ENCODE data around the gene LRRC2.
A peak's percentile ranks its signal among the peaks of the same experiment; 100 is the strongest.

LRRC2 gene

DNA sequence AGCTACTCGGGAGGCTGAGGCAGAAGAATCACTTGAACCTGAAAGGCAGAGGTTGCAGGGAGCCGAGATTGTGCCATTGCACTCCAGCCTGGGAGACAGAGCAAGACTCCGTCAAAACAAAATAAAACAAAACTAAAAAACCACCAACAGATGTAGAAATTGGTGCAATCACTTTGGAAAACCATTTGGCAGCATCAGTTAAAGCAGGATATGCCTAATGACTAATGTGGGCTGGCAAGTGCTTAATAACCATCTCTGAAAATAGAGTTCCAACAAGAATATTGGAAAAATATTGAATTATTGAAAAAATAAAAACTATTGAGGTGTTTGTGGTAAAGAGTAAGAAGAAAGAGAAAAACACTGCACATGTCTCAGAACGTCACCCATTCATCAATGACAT is 84.5 kb downstream of the LRRC2 start:
- Histone ChIP-seq H3K27me3 (ENCODE audit: insufficient read depth, low read length, poor library complexity) (no peaks in the 10 kb centered on the region), H3K79me2 (ENCODE audit: control insufficient read depth, insufficient read depth, low read length) (no peaks in the 10 kb centered on the region), H3K18ac (ENCODE audit: low read length) (no peak overlapping the region), H3K27ac (ENCODE audit: low read depth, low read length) (no peak overlapping the region), H3K79me1 (ENCODE audit: low read length) (no peaks in the 10 kb centered on the region), H3K4me1 (ENCODE audit: control insufficient read depth, low read depth, low read length) (peaks cover 2% of the 10 kb centered on the region), H3K56ac (ENCODE audit: low read length) (no peak overlapping the region), H2BK15ac (replicated peaks; ENCODE audit: low read depth) (no peak overlapping the region), H2BK5ac (ENCODE audit: low read length) (no peak overlapping the region), H3K4ac (ENCODE audit: low read depth, low read length) (no peak overlapping the region), H3K4me3 (ENCODE audit: low read length) (no peak overlapping the region), H4K5ac (ENCODE audit: low read length) (no peak overlapping the region), H4K8ac (ENCODE audit: low read depth, low read length) (no peak overlapping the region), H2AK5ac (ENCODE audit: low read length) (no peak overlapping the region), H3K36me3 (ENCODE audit: control insufficient read depth, insufficient read depth, low read length) (no peaks in the 10 kb centered on the region), H3K23ac (ENCODE audit: low read length) (no peak overlapping the region), H3K4me2 (ENCODE audit: low read length) (no peak overlapping the region), H2BK120ac (ENCODE audit: low read depth, low read length) (no peak overlapping the region), H3K9ac (ENCODE audit: low read length) (no peak overlapping the region)
- DNase-seq, result no peak
- WGBS (ENCODE audit: extremely low coverage, insufficient coverage, low lambda C conversion rate), result no CpG with 5 or more reads among the region's 4 CpGs

GRCh38 chr3:46480491-46481195 is 85.5 kb downstream of the LRRC2 start:
- no peak overlapping the region for H3K56ac ChIP-seq (ENCODE audit: low read length)
- no CpG with 5 or more reads among the region's 6 CpGs for WGBS (ENCODE audit: extremely low coverage, insufficient coverage, low lambda C conversion rate)
- no peaks in the 10 kb centered on the region for H3K36me3 ChIP-seq (ENCODE audit: control insufficient read depth, insufficient read depth, low read length)
- no peaks in the 10 kb centered on the region for H3K79me2 ChIP-seq (ENCODE audit: control insufficient read depth, insufficient read depth, low read length)
- no peak overlapping the region for H2BK120ac ChIP-seq (ENCODE audit: low read depth, low read length)
- H2BK5ac ChIP-seq (ENCODE audit: low read length), result no peak overlapping the region
- H3K79me1 ChIP-seq (ENCODE audit: low read length), result no peaks in the 10 kb centered on the region
- no peak overlapping the region for H3K9ac ChIP-seq (ENCODE audit: low read length)
- no peak overlapping the region for H3K27ac ChIP-seq (ENCODE audit: low read depth, low read length)
- no peak overlapping the region for H4K8ac ChIP-seq (ENCODE audit: low read depth, low read length)
- H3K4ac ChIP-seq (ENCODE audit: low read depth, low read length), result no peak overlapping the region
- no peaks in the 10 kb centered on the region for H3K27me3 ChIP-seq (ENCODE audit: insufficient read depth, low read length, poor library complexity)
- H2AK5ac ChIP-seq (ENCODE audit: low read length), result no peak overlapping the region
- H3K4me3 ChIP-seq (ENCODE audit: low read length), result no peak overlapping the region
- no peak overlapping the region for H3K23ac ChIP-seq (ENCODE audit: low read length)
- H4K5ac ChIP-seq (ENCODE audit: low read length), result no peak overlapping the region
- H3K4me2 ChIP-seq (ENCODE audit: low read length), result no peak overlapping the region
- DNase-seq, result no peak
- H3K18ac ChIP-seq (ENCODE audit: low read length), result no peak overlapping the region
- H3K4me1 ChIP-seq (ENCODE audit: control insufficient read depth, low read depth, low read length), result peaks cover 2% of the 10 kb centered on the region
- no peak overlapping the region for H2BK15ac ChIP-seq (replicated peaks; ENCODE audit: low read depth)

- Histone ChIP-seq H2BK5ac (ENCODE audit: low read length) (no peak overlapping the region), H3K4me3 (ENCODE audit: low read length) (no peak overlapping the region), H3K4ac (ENCODE audit: low read depth, low read length) (no peak overlapping the region), H3K79me2 (ENCODE audit: control insufficient read depth, insufficient read depth, low read length) (no peaks in the 10 kb centered on the region), H2BK120ac (ENCODE audit: low read depth, low read length) (no peak overlapping the region), H3K27me3 (ENCODE audit: insufficient read depth, low read length, poor library complexity) (no peaks in the 10 kb centered on the region), H3K9ac (ENCODE audit: low read length) (no peak overlapping the region), H4K8ac (ENCODE audit: low read depth, low read length) (no peak overlapping the region), H3K23ac (ENCODE audit: low read length) (no peak overlapping the region), H3K36me3 (ENCODE audit: control insufficient read depth, insufficient read depth, low read length) (no peaks in the 10 kb centered on the region), H4K5ac (ENCODE audit: low read length) (no peak overlapping the region), H3K27ac (ENCODE audit: low read depth, low read length) (no peak overlapping the region), H3K56ac (ENCODE audit: low read length) (no peak overlapping the region), H2AK5ac (ENCODE audit: low read length) (no peak overlapping the region), H3K4me1 (ENCODE audit: control insufficient read depth, low read depth, low read length) (no peaks in the 10 kb centered on the region), H2BK15ac (replicated peaks; ENCODE audit: low read depth) (no peak overlapping the region), H3K4me2 (ENCODE audit: low read length) (no peak overlapping the region), H3K18ac (ENCODE audit: low read length) (no peak overlapping the region), H3K79me1 (ENCODE audit: low read length) (no peaks in the 10 kb centered on the region)
- WGBS (ENCODE audit: extremely low coverage, insufficient coverage, low lambda C conversion rate), result no CpG with 5 or more reads among the region's 5 CpGs
- DNase-seq, result peak; percentile 56
Observed at GRCh38 chr3:46479696-46480095, 86.4 kb downstream of the LRRC2 start.

DNA sequence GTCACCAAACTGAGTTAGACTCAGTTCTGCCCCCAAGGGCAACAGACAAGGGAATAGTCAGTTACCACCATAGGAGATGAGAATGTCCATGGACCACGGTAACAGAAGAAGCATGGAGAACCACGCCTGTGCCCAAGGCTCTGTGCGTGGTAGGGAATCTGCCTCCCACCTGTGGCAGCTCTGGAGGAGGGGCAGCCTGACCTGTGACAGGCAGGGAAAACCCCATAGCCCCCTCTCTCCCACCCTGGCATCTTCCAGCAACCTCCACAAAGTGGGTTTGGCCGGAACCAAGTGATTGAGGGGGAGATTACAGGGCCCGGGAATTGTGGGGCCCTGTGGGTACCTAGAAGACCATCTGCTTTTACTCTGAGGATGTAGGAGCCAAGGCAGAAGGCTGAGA is 87.1 kb downstream of the LRRC2 start:
- no peak overlapping the region for H3K9ac ChIP-seq (ENCODE audit: low read length)
- H4K5ac ChIP-seq (ENCODE audit: low read length), result no peak overlapping the region
- H3K79me2 ChIP-seq (ENCODE audit: control insufficient read depth, insufficient read depth, low read length), result no peaks in the 10 kb centered on the region
- no peak overlapping the region for H3K4me2 ChIP-seq (ENCODE audit: low read length)
- no peaks in the 10 kb centered on the region for H3K36me3 ChIP-seq (ENCODE audit: control insufficient read depth, insufficient read depth, low read length)
- H3K23ac ChIP-seq (ENCODE audit: low read length), result no peak overlapping the region
- H2BK5ac ChIP-seq (ENCODE audit: low read length), result no peak overlapping the region
- H4K8ac ChIP-seq (ENCODE audit: low read depth, low read length), result no peak overlapping the region
- H3K4ac ChIP-seq (ENCODE audit: low read depth, low read length), result no peak overlapping the region
- no peak overlapping the region for H2AK5ac ChIP-seq (ENCODE audit: low read length)
- no CpG with 5 or more reads among the region's 5 CpGs for WGBS (ENCODE audit: extremely low coverage, insufficient coverage, low lambda C conversion rate)
- no peak overlapping the region for H3K4me3 ChIP-seq (ENCODE audit: low read length)
- H3K56ac ChIP-seq (ENCODE audit: low read length), result no peak overlapping the region
- H3K27me3 ChIP-seq (ENCODE audit: insufficient read depth, low read length, poor library complexity), result no peaks in the 10 kb centered on the region
- H3K79me1 ChIP-seq (ENCODE audit: low read length), result no peaks in the 10 kb centered on the region
- H3K27ac ChIP-seq (ENCODE audit: low read depth, low read length), result no peak overlapping the region
- no peaks in the 10 kb centered on the region for H3K4me1 ChIP-seq (ENCODE audit: control insufficient read depth, low read depth, low read length)
- DNase-seq, result no peak
- no peak overlapping the region for H2BK15ac ChIP-seq (replicated peaks; ENCODE audit: low read depth)
- H3K18ac ChIP-seq (ENCODE audit: low read length), result no peak overlapping the region
- H2BK120ac ChIP-seq (ENCODE audit: low read depth, low read length), result no peak overlapping the region

DNA sequence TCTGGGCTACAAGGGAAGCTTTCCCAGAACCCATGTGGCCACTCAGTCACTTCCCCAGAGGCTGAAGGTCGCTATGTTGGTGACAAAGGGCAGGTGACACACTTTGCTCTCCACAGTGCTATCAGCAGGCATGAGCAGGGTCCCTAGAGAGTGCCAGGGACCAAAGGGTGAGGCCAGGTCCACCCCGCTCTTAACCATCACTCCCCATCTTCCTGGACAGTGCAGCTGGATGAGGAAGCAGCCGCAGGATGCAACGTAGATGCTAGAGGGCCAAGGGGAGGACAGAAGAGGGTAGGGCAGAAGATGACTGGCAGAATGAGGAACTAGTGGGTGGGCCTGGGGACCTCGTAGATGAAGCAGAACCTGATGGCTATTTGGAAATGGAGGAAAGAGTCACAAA is 87.8 kb downstream of the LRRC2 start:
- Histone ChIP-seq H3K4me3 (ENCODE audit: low read length) (no peak overlapping the region), H3K4me1 (ENCODE audit: control insufficient read depth, low read depth, low read length) (no peaks in the 10 kb centered on the region), H3K27me3 (ENCODE audit: insufficient read depth, low read length, poor library complexity) (no peaks in the 10 kb centered on the region), H3K36me3 (ENCODE audit: control insufficient read depth, insufficient read depth, low read length) (no peaks in the 10 kb centered on the region), H2AK5ac (ENCODE audit: low read length) (no peak overlapping the region), H3K18ac (ENCODE audit: low read length) (no peak overlapping the region), H4K8ac (ENCODE audit: low read depth, low read length) (no peak overlapping the region), H2BK15ac (replicated peaks; ENCODE audit: low read depth) (no peak overlapping the region), H3K9ac (ENCODE audit: low read length) (no peak overlapping the region), H2BK5ac (ENCODE audit: low read length) (no peak overlapping the region), H4K5ac (ENCODE audit: low read length) (no peak overlapping the region), H3K4ac (ENCODE audit: low read depth, low read length) (no peak overlapping the region), H3K79me2 (ENCODE audit: control insufficient read depth, insufficient read depth, low read length) (no peaks in the 10 kb centered on the region), H3K27ac (ENCODE audit: low read depth, low read length) (no peak overlapping the region), H3K4me2 (ENCODE audit: low read length) (no peak overlapping the region), H2BK120ac (ENCODE audit: low read depth, low read length) (no peak overlapping the region), H3K56ac (ENCODE audit: low read length) (no peak overlapping the region), H3K79me1 (ENCODE audit: low read length) (no peaks in the 10 kb centered on the region), H3K23ac (ENCODE audit: low read length) (no peak overlapping the region)
- no peak for DNase-seq
- WGBS (ENCODE audit: extremely low coverage, insufficient coverage, low lambda C conversion rate), result no CpG with 5 or more reads among the region's 5 CpGs

- Histone ChIP-seq H3K4me3 (ENCODE audit: low read length) (no peak overlapping the region), H4K5ac (ENCODE audit: low read length) (no peak overlapping the region), H3K56ac (ENCODE audit: low read length) (no peak overlapping the region), H3K27ac (ENCODE audit: low read depth, low read length) (no peak overlapping the region), H2BK5ac (ENCODE audit: low read length) (no peak overlapping the region), H2BK15ac (replicated peaks; ENCODE audit: low read depth) (no peak overlapping the region), H3K23ac (ENCODE audit: low read length) (no peak overlapping the region), H3K27me3 (ENCODE audit: insufficient read depth, low read length, poor library complexity) (no peaks in the 10 kb centered on the region), H2BK120ac (ENCODE audit: low read depth, low read length) (no peak overlapping the region), H3K79me1 (ENCODE audit: low read length) (no peaks in the 10 kb centered on the region), H4K8ac (ENCODE audit: low read depth, low read length) (no peak overlapping the region), H3K4ac (ENCODE audit: low read depth, low read length) (no peak overlapping the region), H3K36me3 (ENCODE audit: control insufficient read depth, insufficient read depth, low read length) (no peaks in the 10 kb centered on the region), H3K79me2 (ENCODE audit: control insufficient read depth, insufficient read depth, low read length) (no peaks in the 10 kb centered on the region), H3K4me2 (ENCODE audit: low read length) (no peak overlapping the region), H2AK5ac (ENCODE audit: low read length) (no peak overlapping the region), H3K9ac (ENCODE audit: low read length) (no peak overlapping the region), H3K18ac (ENCODE audit: low read length) (no peak overlapping the region), H3K4me1 (ENCODE audit: control insufficient read depth, low read depth, low read length) (no peaks in the 10 kb centered on the region)
- DNase-seq, result no peak
- no CpG with 5 or more reads among the region's 6 CpGs for WGBS (ENCODE audit: extremely low coverage, insufficient coverage, low lambda C conversion rate)
Observed at GRCh38 chr3:46477756-46478155, 88.3 kb downstream of the LRRC2 start.

Data from mesendoderm (in vitro differentiated cells).